IPS DF 19.7 (cell line): Measurements from ENCODE around the gene HAND2.

Experiments used
- DNase-seq: peaks from one replicate; pipeline ENCODE4 v3.0.0-alpha.2; 2013; ENCODE audit warnings: low read depth, low spot score

HAND2 gene

GRCh38 chr4:173503330-173504180, 26.5 kb downstream of the HAND2 start:
- no peak for DNase-seq

- no peak for DNase-seq
Measured at GRCh38 chr4:173502282-173502681, 27.7 kb downstream of the HAND2 start.

GRCh38 chr4:173501592-173502150, 28.4 kb downstream of the HAND2 start:
- no peak for DNase-seq

DNA sequence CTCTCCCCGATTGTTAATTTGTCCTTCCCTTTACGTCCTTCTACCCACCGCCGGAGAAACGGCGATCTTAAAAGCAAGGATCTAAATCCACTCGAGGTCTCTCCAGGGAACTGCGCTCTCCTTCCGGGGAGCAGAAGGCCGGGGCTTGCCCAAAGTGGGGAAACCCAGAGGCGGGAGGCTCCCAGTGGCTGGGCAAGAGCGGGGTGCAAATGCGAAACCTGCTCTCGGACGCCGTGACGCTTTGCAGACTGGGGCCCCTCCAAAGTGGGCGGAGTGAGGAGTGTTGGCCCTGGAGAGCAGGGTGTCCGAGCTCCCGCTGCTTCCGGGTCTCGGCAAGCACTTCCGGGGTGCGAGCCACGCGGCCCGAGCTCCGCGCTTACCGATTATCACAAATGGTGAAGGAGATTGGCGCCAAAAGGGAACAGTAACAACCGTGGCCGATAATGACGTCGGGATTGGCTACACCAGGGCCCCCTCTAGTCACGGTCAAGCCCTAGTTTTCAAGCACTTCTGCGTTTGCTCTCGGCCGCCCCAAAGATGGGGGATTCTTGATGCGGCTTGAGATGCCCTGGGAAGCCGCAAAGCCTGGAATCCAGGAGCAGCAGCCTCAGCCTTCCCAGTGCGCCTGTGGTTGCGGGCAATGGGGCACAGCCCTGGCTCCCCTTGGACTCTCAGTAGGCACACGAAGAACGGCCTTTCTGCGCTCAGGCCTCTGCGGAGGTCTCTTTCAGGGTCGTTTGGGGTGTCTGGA, 29.0 kb downstream of the HAND2 start:
- no peak for DNase-seq

DNA sequence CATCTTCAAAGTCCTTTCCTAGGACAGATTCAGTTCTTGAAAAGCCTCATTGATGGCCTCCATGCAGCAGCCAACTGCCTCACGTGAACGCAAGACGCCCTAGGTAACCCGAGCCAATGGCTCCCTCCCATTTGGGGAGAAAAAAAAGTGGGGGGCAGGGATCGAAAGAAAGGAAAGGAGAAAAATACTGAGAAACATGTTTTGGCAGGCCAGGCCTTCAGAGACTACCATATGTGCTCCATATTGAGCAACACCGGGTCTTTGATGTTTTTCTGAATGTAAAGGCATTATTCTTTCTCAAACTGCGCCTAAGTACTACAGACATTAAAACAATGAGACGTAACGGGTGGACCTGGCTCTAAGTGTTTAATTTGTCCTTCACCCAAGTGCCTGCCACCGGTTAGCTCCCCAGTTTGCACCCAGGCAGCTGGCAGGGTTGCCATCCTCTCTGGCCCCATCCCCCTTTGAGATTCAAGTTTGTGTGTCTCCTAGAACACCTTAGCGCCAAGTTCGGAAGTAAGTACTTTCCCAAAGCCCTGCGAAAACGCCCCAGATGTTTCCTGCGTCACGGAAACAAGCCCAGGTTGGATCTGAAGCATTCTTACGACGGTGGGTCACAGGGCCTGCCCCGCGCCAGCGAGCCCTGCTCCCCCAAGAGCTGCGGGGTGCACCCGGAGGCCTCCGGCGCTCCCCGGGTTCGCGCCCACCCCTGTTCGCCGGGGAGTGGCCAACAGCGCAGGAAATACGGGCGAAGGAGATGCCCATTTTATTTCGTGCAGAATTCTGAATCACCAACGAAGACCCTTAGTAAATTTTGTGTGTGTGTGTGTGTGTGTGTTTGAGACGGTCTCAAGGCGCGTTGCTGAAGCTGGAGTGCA, 30.1 kb downstream of the HAND2 start:
- no peak for DNase-seq

DNA sequence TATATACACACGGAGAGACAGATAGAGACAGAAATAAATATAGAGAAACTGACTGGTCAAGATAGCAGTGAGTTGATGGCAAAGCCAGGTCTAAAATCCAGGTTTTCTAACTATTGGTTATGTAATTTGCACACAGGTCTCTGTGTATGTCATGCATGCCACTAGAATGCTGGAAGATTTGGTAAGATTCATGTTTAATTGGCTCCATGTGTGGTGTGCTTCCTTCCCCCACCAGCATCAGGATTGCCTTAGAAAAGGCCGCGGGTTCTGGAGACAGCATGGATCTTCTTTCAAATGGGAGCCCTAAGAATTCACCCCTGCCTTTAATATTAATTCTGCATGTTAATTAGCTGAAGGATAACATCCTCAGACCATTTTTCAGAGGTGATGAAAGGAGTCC, 31.3 kb downstream of the HAND2 start:
- DNase-seq: no peak

- DNase-seq: no peak
Measured at GRCh38 chr4:173498023-173498422, 32.0 kb downstream of the HAND2 start.

GRCh38 chr4:173494013-173494970, 35.7 kb downstream of the HAND2 start:
- no peak for DNase-seq

DNA sequence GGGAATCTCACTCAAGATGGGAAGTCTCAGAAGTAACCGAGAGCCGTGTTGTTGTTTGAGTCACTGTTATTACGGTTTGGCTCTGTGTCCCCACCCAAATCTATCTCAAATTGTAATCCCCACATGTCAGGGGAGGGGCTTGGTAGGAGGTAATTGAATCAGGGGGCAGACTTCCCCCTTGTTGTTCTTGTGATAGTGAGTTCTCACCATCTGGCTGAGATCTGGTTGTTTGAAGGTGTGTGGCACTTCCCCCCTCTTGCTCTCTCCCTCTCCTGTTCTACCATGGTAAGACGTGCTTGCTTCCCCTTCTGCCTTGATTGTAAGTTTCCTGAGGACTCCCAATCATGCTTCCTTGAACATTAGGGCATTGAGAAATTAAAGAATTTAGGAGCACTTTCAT, 37.0 kb downstream of the HAND2 start:
- no peak for DNase-seq

GRCh38 chr4:173492315-173492714, 37.7 kb downstream of the HAND2 start:
- no peak for DNase-seq

- DNase-seq: no peak
Measured at GRCh38 chr4:173490817-173491528, 39.1 kb downstream of the HAND2 start.

GRCh38 chr4:173490256-173490655, 39.8 kb downstream of the HAND2 start:
- no peak for DNase-seq

DNA sequence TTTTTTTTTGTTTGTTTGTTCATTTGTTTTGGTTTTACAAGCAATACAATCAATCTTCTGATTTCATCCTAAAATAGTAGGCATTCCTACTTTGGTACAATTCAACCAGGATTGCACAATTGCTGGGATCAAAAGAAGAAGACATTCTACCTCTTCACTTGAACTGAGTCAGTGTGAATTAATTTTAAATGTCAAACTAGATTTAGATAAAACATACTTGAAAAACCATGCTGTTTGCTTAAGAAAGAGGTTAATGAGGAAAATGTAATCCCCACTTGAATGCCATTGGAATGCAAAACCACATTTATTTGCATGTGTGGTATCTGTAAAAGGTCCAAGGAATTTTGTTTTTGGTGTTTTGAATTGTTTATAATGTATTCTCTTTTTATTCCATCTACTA, 40.5 kb downstream of the HAND2 start:
- DNase-seq: no peak

DNA sequence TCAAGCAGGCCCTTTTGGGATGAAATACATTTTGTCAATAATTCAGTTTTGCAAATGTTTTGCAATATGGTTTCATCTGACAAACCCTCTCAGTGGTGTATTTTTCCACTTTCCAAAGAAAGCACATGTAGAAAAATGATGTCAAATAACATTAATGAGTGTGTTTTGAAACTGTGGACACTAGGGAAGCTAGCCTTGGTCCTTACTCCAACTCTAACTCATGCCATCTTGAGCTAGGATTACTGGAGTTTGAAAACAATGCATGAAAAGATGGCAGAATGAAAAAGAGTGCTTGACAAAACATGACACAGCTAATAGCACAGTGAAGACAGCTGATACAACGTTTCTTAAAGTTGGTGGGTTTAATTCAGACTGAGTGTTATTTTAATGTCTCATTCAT, 41.4 kb downstream of the HAND2 start:
- DNase-seq: no peak

GRCh38 chr4:173488074-173488473, 42.0 kb downstream of the HAND2 start:
- DNase-seq: no peak

- DNase-seq: no peak
Measured at GRCh38 chr4:173486714-173487392, 43.2 kb downstream of the HAND2 start.

DNA sequence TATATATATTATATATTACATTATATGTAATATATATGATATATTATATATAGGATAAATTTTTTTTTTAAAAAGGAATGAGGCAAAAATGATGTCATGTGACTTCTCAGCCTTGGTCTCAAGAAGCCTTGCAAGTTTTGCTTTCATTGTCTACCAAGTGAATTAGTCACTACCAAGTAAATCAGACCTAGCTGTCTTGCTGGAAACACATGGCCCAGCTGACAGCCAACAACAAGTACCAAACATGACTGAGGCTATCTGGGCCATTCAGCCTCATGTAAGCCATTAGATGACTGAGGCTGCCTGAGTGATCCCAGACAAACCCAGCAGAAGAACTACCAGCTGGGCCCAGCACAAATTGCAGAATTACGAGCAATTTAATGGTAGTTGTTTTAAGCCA, 44.9 kb downstream of the HAND2 start:
- DNase-seq: no peak

- DNase-seq: no peak
Measured at GRCh38 chr4:173482330-173482931, 47.6 kb downstream of the HAND2 start.

DNA sequence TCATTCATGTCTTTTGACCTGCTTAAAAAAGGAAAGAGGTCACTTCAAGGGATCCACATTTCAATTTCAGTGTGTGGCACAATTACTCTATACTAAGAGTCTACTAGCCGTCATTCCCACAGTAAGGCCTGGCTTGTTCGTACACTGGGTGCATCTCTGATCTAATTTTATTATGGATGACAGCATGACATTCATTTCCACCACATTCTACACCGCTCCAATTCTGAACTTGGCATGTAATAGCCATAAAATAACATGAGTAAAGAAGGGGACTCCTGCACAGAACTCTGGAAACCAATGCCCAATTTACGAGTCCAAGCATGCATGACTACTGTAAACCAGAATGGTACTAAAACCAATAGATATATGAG, 51.1 kb downstream of the HAND2 start:
- no peak for DNase-seq
